ENCODE measurements around the gene RPL4. TPM values are rescaled to one million over a fixed set of nuclear protein-coding genes. Genes with fewer than 3 reads are reported as not detected.

The RPL4 gene
- total and polyA plus RNA-seq, 9 of the 15 experiments (the other 6 are each of a cell fraction or from before 2014, with no cell fraction given) = 2,055 to 7,760 (median 5,069) TPM

- TF ChIP-seq, protein P1, sequence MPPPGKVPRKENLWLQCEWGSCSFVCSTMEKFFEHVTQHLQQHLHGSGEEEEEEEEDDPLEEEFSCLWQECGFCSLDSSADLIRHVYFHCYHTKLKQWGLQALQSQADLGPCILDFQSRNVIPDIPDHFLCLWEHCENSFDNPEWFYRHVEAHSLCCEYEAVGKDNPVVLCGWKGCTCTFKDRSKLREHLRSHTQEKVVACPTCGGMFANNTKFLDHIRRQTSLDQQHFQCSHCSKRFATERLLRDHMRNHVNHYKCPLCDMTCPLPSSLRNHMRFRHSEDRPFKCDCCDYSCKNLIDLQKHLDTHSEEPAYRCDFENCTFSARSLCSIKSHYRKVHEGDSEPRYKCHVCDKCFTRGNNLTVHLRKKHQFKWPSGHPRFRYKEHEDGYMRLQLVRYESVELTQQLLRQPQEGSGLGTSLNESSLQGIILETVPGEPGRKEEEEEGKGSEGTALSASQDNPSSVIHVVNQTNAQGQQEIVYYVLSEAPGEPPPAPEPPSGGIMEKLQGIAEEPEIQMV (tag; conservative IDR thresholded peaks at IDR 0.05; ENCODE audit: low read depth) = no peak
- TF ChIP-seq PTBP1 (IDR thresholded peaks at IDR 0.05; ENCODE audit: low read depth, low read length) = no peak
- TF ChIP-seq STAG1 (CRISPR knock-in tag; IDR thresholded peaks at IDR 0.05; ENCODE audit: borderline replicate concordance) = no peak
- no peak for TF ChIP-seq LARP7 (IDR thresholded peaks at IDR 0.05)
- TF ChIP-seq ARID1B (IDR thresholded peaks at IDR 0.05) = peak; percentile 55
- TF ChIP-seq KDM2B (CRISPR knock-in tag; IDR thresholded peaks at IDR 0.05) = 0 out of 2 replicates have a peak, but pooled peaks have one; percentile 41
- TF ChIP-seq ARID2 (IDR thresholded peaks at IDR 0.05) = peak; percentile 39; the same call in 1 of the 2 replicates
- TF ChIP-seq BRD4 (IDR thresholded peaks at IDR 0.05) = peak; percentile 87
- peak; percentile 72 for TF ChIP-seq JUND (IDR thresholded peaks at IDR 0.05; ENCODE audit: borderline replicate concordance, low read depth, low read length)
- peak; percentile 67; the same call in 1 of the 3 replicates for TF ChIP-seq JUND (tag; IDR thresholded peaks at IDR 0.05; ENCODE audit: borderline replicate concordance, low read depth, low read length)
- TF ChIP-seq ZSCAN29 (IDR thresholded peaks at IDR 0.05) = no peak
- TF ChIP-seq EHMT2 (IDR thresholded peaks at IDR 0.05) = no peak
- TF ChIP-seq MXD1 (CRISPR knock-in tag; IDR thresholded peaks at IDR 0.05; ENCODE audit: borderline replicate concordance, poor library complexity, severe bottlenecking) = peak; percentile 57
- TF ChIP-seq CHD4 (IDR thresholded peaks at IDR 0.05; ENCODE audit: insufficient read depth, insufficient replicate concordance, low read depth, low read length, poor library complexity, severe bottlenecking) = no peak
- no peak for TF ChIP-seq PPARD (CRISPR knock-in tag; IDR thresholded peaks at IDR 0.05)
- TF ChIP-seq SAFB (IDR thresholded peaks at IDR 0.05; ENCODE audit: borderline replicate concordance, low read depth, low read length) = no peak
- TF ChIP-seq SAFB2 (IDR thresholded peaks at IDR 0.05; ENCODE audit: borderline replicate concordance, low read depth, low read length, severe bottlenecking) = no peak
- no peak for TF ChIP-seq MAFK (IDR thresholded peaks at IDR 0.05; ENCODE audit: low read length)
- TF ChIP-seq E2F4 (CRISPR knock-in tag; IDR thresholded peaks at IDR 0.05; ENCODE audit: low read depth) = no peak
- TF ChIP-seq NFIX (CRISPR knock-in tag; IDR thresholded peaks at IDR 0.05; ENCODE audit: low read depth) = no peak
- peak in 1 of 2 experiments; percentile 76; a peak in 2 of 3 replicates for TF ChIP-seq CBX3 (IDR thresholded peaks at IDR 0.05; ENCODE audit: borderline replicate concordance in 1 of 2, low read length in 2 of 2)
- no peak for TF ChIP-seq KAT2B (IDR thresholded peaks at IDR 0.05; ENCODE audit: low read depth, low read length)
- TF ChIP-seq, protein P2, sequence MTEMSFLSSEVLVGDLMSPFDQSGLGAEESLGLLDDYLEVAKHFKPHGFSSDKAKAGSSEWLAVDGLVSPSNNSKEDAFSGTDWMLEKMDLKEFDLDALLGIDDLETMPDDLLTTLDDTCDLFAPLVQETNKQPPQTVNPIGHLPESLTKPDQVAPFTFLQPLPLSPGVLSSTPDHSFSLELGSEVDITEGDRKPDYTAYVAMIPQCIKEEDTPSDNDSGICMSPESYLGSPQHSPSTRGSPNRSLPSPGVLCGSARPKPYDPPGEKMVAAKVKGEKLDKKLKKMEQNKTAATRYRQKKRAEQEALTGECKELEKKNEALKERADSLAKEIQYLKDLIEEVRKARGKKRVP (CRISPR knock-in tag; IDR thresholded peaks at IDR 0.05) = no peak
- TF ChIP-seq CBFA2T3 (IDR thresholded peaks at IDR 0.05) = peak; percentile 9; the same call in 1 of the 2 replicates
- TF ChIP-seq ZNF551 (CRISPR knock-in tag; IDR thresholded peaks at IDR 0.05) = peak; percentile 48; the same call in 1 of the 2 replicates
These were observed 6.9 kb downstream of the RPL4 start, which contains the start of gene SNAPC5 (continued) for GRCh38 chr15:66497502-66498455.
